Measurements from ENCODE around the gene CPSF4L.

The CPSF4L gene

DNA sequence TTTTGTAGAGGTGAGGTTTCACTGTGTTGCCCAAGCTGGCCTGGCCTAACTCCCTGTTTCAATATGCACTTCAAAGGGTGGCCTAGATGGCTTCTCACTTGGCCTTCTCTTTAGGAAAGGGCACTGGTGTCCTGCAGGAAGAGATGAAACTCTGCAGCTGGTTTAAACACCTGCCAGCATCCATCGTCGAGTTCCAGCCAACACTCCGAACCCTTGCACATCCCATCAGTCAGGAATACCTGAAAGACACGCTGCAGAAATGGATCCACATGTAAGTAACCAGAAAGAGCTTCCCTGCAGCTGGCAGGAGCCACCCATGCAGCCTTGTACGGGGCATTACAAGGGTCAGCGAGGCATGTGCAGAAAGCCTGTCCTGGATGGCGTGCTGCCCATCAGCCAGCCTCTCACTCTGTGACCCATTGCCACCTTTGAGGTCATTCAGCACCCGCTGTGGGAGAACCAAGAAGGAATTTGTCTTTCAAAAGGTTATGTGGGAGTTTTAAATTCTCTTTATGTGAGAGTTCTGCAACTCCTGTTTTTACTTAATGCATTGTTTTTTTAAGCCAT lies 61.8 kb downstream of the CPSF4L start:
- Histone ChIP-seq H2AFZ (no peak overlapping the region), H3K79me2 (no peaks in the 10 kb centered on the region), H3K36me3 (ENCODE audit: control insufficient read depth, insufficient read depth, low read length) (no peaks in the 10 kb centered on the region), H3K27ac (no peak overlapping the region), H3K27me3 (ENCODE audit: control insufficient read depth, insufficient read depth, low read length) (no peaks in the 10 kb centered on the region), H3K9ac (no peak overlapping the region), H3K4me1 (peaks cover 13% of the 10 kb centered on the region), H3K9me3 (ENCODE audit: control insufficient read depth, low read length) (no peaks in the 10 kb centered on the region), H3K4me3 (ENCODE audit: low read depth, low read length) (no peak overlapping the region), H3K4me2 (ENCODE audit: low read length) (no peak overlapping the region)
- TF ChIP-seq, protein P1, sequence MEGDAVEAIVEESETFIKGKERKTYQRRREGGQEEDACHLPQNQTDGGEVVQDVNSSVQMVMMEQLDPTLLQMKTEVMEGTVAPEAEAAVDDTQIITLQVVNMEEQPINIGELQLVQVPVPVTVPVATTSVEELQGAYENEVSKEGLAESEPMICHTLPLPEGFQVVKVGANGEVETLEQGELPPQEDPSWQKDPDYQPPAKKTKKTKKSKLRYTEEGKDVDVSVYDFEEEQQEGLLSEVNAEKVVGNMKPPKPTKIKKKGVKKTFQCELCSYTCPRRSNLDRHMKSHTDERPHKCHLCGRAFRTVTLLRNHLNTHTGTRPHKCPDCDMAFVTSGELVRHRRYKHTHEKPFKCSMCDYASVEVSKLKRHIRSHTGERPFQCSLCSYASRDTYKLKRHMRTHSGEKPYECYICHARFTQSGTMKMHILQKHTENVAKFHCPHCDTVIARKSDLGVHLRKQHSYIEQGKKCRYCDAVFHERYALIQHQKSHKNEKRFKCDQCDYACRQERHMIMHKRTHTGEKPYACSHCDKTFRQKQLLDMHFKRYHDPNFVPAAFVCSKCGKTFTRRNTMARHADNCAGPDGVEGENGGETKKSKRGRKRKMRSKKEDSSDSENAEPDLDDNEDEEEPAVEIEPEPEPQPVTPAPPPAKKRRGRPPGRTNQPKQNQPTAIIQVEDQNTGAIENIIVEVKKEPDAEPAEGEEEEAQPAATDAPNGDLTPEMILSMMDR (IDR thresholded peaks at IDR 0.05): no peak

DNA sequence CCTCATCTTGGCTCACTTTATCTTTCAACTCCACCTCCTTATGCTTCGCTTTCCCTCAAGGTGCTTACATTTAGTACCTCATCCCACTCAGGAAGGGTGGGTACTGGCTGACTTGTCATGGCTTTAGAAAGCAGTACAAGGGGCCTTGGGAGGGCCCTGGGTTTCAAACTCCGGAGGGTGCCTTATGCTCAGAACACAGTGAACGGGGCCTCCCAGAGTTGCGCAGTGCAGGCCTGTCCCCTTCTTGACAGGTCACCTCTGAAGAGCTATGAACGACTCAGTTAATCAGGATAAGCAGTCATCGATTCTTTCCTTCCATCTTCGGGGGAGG lies 62.8 kb downstream of the CPSF4L start:
- no peak overlapping the region for H3K9ac ChIP-seq
- H3K9me3 ChIP-seq (ENCODE audit: control insufficient read depth, low read length): no peaks in the 10 kb centered on the region
- H3K4me1 ChIP-seq: peaks cover 13% of the 10 kb centered on the region
- H2AFZ ChIP-seq: no peak overlapping the region
- no peak overlapping the region for H3K4me2 ChIP-seq (ENCODE audit: low read length)
- peaks cover under 1% of the 10 kb centered on the region for H3K79me2 ChIP-seq
- no peaks in the 10 kb centered on the region for H3K27me3 ChIP-seq (ENCODE audit: control insufficient read depth, insufficient read depth, low read length)
- no peak overlapping the region for H3K27ac ChIP-seq
- no peak overlapping the region for H3K4me3 ChIP-seq (ENCODE audit: low read depth, low read length)
- TF ChIP-seq, protein P1 (IDR thresholded peaks at IDR 0.05): no peak
- H3K36me3 ChIP-seq (ENCODE audit: control insufficient read depth, insufficient read depth, low read length): no peaks in the 10 kb centered on the region
